Large intestine (tissue), 3 donors: Measurements from ENCODE around the gene CCDC85C. TPM values are rescaled to one million over a fixed set of nuclear protein-coding genes. Genes with fewer than 3 reads are reported as not detected.
"Not testable (repeated sequence)": the region's sequence is repeated elsewhere in the genome, so short reads cannot be mapped to it uniquely, and the experiment has no call there.

Source experiments
- DNase-seq, 2 donors: peaks; one replicate each; pipeline versions ENCODE4 v3.0.0 to v3.0.0-alpha.2; 2013
- H3K27ac ChIP-seq: one replicate; pipeline ENCODE4 v1.5.1; 2013; ENCODE audit warnings: low read length
- H3K27me3 ChIP-seq: 2 replicates; pipeline ENCODE4 v1.6.1; 2013; ENCODE audit warnings: low read length; ENCODE audit not compliant: control insufficient read depth, insufficient read depth
- H3K36me3 ChIP-seq: 2 replicates; pipeline ENCODE4 v1.6.1; 2013; ENCODE audit warnings: low read length; ENCODE audit not compliant: control insufficient read depth, insufficient read depth
- H3K4me1 ChIP-seq: one replicate; pipeline ENCODE4 v1.6.1; 2013; ENCODE audit warnings: low read length; ENCODE audit not compliant: control insufficient read depth, insufficient read depth
- H3K4me3 ChIP-seq: one replicate; pipeline ENCODE4 v1.5.1; 2013; ENCODE audit warnings: low read length
- H3K9me3 ChIP-seq: one replicate; pipeline ENCODE4 v1.6.1; 2013; ENCODE audit warnings: mild to moderate bottlenecking, low read depth, low read length, moderate library complexity; ENCODE audit not compliant: control insufficient read depth
- WGBS: methylation state at CpG from one replicate; pipeline ENCODE4 v1.1.5; 2013; ENCODE audit warnings: low lambda C conversion rate; ENCODE audit not compliant: insufficient coverage; 5-methylcytosine and 5-hydroxymethylcytosine counted together
- polyA plus RNA-seq: library from polyadenylated mRNA; unstranded; fragments of 120-200 nt; gene quantifications from one replicate; pipeline ENCODE4 v1.2.1, GENCODE V29; 2013

CCDC85C gene
- polyA plus RNA-seq, 1 donor = 28.5 TPM

GRCh38 chr14:99644723-99645544 is 40.9 kb upstream of the CCDC85C start, which contains the start of gene HHIPL1:
TSS of gene HHIPL1 (plus strand) at chr14:99645129. CDS start at chr14:99645208, 79 bp downstream.
- no CpG with 5 or more reads among the region's 91 CpGs for WGBS
- peak in 1 of 2 donors; percentile 38 for DNase-seq
- H3K4me1 ChIP-seq = peaks cover 8% of the 10 kb centered on the region
- H3K4me3 ChIP-seq = peak within 1 kb of the TSS; percentile 21
- H3K27me3 ChIP-seq = peaks cover 32% of the 10 kb centered on the region
- no peak within 1 kb of the TSS for H3K27ac ChIP-seq
- no peaks in the 10 kb centered on the region for H3K36me3 ChIP-seq
- no peaks in the 10 kb centered on the region for H3K9me3 ChIP-seq

DNA sequence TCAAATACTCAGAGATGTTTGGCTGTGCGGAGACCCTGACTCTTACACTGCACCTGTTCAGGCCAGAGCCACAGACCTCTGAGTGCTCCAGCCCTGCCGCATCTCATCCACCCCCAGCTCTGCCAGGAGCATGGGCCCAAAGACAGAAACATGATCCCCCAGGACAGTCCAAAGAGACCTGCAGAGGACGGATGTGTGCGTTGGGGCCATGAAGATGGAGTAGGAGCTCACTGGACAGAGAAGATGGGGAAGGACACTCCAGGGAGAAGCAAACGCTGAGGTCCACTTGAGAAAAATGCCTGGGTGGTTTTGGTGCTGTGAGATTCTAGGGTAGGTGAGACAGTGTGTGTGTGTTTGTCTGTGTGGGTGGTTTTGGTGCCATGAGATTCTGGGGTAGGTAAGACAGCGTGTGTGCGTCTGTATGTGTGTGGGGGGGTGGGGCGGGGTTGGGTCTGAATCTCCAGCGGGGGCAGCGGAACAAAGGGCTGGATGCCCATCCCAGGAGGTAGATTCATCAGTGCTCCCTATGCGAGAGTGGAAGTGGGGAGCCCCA is 40.1 kb upstream of the CCDC85C start:
- H3K9me3 ChIP-seq = no peaks in the 10 kb centered on the region
- H3K4me1 ChIP-seq = peaks cover 8% of the 10 kb centered on the region
- H3K27ac ChIP-seq = no peak overlapping the region
- H3K4me3 ChIP-seq = no peak overlapping the region
- peaks cover 32% of the 10 kb centered on the region for H3K27me3 ChIP-seq
- WGBS = no CpG with 5 or more reads among the region's 11 CpGs
- no peaks in the 10 kb centered on the region for H3K36me3 ChIP-seq
- DNase-seq = no peak

- Histone ChIP-seq H3K4me3 (no peak overlapping the region), H3K27me3 (peaks cover 32% of the 10 kb centered on the region), H3K9me3 (no peaks in the 10 kb centered on the region), H3K36me3 (no peaks in the 10 kb centered on the region), H3K27ac (no peak overlapping the region), H3K4me1 (peaks cover 8% of the 10 kb centered on the region)
- DNase-seq = no peak
- 57% methylated on average over 4 of the region's 6 CpGs for whole genome bisulfite sequencing
These were observed 39.3 kb upstream of the CCDC85C start for GRCh38 chr14:99643343-99643742.

- peaks cover 30% of the 10 kb centered on the region for H3K27me3 ChIP-seq
- H3K4me1 ChIP-seq, H3K9me3 ChIP-seq, H3K4me3 ChIP-seq, H3K27ac ChIP-seq, DNase-seq, H3K36me3 ChIP-seq: not testable (repeated sequence)
- WGBS = no CpG with 5 or more reads among the region's 5 CpGs
These were observed 38.8 kb upstream of the CCDC85C start for GRCh38 chr14:99642771-99643170.

DNA sequence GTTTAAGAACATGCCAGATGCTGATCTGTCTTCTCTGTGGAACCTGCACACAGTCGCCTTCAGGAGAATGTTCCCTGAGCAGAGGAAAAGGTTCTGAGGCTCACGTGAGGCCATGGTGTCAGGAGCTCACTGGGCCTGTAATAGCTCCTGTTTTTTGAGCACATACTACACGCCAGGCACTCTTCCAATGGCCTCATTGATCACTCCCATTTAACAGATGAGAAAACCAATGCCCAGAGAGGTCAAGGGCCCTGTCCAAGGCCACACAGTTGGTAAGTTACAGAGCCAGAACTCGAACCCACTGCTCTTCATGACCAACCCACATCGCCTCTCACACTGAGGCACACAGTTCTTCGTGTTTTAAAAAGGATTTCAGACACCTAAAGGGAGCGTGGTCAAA is 33.6 kb upstream of the CCDC85C start:
- WGBS = no CpG with 5 or more reads among the region's 7 CpGs
- Histone ChIP-seq H3K4me1 (no peaks in the 10 kb centered on the region), H3K4me3 (no peak overlapping the region), H3K27ac (no peak overlapping the region), H3K36me3 (no peaks in the 10 kb centered on the region), H3K9me3 (no peaks in the 10 kb centered on the region), H3K27me3 (no peaks in the 10 kb centered on the region)
- DNase-seq = no peak

DNA sequence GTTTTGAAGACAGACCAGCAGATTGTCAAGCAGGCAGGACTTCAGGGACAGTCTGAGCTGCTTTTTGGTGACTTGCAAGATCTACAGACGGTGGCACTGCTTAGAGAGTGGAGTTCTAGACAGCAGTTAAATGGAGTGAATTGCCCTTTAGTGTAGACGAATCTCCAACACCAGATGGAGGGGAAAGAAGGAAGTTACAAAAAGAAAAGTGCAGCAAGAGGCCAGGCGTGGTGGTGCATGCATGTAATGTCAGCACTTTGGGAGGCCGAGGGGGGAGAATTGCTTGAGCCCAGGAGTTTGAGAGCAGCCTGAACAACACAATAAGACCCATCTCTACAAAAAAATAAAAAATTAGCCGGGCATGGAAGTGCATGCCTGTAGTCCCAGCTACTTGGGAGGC is 32.5 kb upstream of the CCDC85C start:
- Histone ChIP-seq H3K27ac (no peak overlapping the region), H3K36me3 (no peaks in the 10 kb centered on the region), H3K4me1 (no peaks in the 10 kb centered on the region), H3K4me3 (no peak overlapping the region), H3K9me3 (no peaks in the 10 kb centered on the region), H3K27me3 (no peaks in the 10 kb centered on the region)
- DNase-seq = no peak
- no CpG with 5 or more reads among the region's 5 CpGs for WGBS

DNA sequence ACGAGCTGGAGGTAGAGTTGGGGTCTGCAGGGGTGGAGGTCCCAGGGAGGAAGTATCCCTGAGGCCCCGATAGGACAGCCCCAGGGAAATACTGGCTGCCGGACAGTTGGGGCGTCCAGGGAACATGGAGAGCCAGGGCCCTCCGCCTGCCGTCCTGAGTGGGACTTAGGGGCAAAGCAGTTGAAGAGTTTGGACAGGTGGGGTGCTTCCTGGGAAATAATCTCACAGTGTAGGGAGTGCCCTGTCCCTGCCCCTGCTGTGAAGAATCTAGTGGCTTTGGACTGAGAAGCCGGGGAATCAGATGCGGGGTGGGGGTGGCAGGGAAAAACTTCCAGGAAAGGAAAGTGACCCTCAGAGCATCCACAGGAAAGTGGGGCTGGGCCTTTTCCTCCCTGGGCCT is 31.1 kb upstream of the CCDC85C start:
- no peak for DNase-seq
- Histone ChIP-seq H3K4me3 (no peak overlapping the region), H3K9me3 (no peaks in the 10 kb centered on the region), H3K4me1 (no peaks in the 10 kb centered on the region), H3K27me3 (no peaks in the 10 kb centered on the region), H3K27ac (no peak overlapping the region), H3K36me3 (no peaks in the 10 kb centered on the region)
- no CpG with 5 or more reads among the region's 8 CpGs for WGBS

DNA sequence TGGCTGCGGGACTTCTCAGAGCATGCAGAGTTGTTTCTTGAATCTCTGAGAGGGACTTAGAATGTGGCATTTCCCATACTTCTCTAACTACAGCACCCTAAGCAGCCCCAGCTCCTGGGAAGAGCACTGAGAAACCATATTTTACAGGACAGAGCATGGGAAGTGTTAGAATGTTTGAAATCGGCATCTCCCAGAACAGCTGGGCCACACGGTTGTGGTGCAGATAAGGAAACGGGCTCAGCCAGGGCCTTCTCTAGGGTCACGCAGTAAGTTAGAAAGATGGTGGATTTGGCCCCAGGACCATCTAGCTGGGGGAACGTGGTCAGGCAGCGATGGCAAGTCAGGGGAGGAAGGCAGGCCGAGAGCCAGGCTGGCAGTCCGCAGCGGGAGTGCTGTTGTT is 30.4 kb upstream of the CCDC85C start:
- no CpG with 5 or more reads among the region's 10 CpGs for WGBS

DNA sequence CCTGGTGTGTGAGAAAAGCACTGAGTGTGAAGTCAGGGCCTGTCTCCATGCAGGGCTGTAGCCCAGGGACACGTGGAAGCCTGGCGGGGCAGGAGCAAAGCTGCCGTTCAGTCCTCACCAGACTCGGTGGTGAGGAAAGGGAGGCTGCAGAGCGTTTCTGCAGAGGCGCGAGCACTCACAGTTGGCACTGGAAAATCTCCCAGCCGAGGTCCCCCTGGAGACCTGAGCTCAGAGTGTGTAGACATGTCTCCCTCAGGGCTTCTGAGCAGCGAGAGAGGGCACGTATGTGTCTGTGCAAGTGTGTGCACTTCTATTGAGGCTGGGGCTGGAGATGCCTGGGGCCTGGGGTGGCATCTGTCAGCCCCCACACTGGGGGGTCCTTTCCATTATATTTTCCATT is 29.9 kb upstream of the CCDC85C start:
- Histone ChIP-seq H3K36me3 (no peaks in the 10 kb centered on the region), H3K4me1 (no peaks in the 10 kb centered on the region), H3K27ac (no peak overlapping the region), H3K4me3 (no peak overlapping the region), H3K27me3 (no peaks in the 10 kb centered on the region), H3K9me3 (no peaks in the 10 kb centered on the region)
- DNase-seq = no peak
- no CpG with 5 or more reads among the region's 10 CpGs for WGBS

More for the DNA sequence above, 30.4 kb upstream of the CCDC85C start:
- Histone ChIP-seq H3K27me3 (no peaks in the 10 kb centered on the region), H3K9me3 (no peaks in the 10 kb centered on the region), H3K27ac (no peak overlapping the region), H3K4me1 (no peaks in the 10 kb centered on the region), H3K36me3 (no peaks in the 10 kb centered on the region), H3K4me3 (no peak overlapping the region)
- no peak for DNase-seq

DNA sequence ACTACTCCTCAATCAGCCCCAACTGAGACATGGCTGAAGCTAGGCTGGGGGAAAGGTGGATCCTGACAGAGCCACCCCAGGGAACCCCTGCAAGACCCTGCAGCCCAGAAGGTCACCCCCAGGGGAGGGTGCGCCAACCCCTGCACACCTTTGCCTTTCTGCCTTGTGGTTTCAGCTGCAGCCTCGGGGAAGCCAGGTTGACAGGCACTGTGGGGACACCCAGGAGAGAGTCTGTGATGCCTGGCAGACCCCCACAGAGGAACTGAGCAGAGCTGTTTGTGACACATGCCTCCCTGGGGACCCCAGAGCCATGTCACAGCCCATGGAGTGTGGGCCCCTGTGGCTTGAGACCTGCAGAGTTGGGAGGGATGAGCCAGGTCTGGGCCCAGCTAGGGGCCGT is 29.1 kb upstream of the CCDC85C start:
- DNase-seq = no peak
- no peaks in the 10 kb centered on the region for H3K9me3 ChIP-seq
- no peak overlapping the region for H3K27ac ChIP-seq
- peaks cover 3% of the 10 kb centered on the region for H3K4me1 ChIP-seq
- H3K36me3 ChIP-seq = no peaks in the 10 kb centered on the region
- no CpG with 5 or more reads among the region's 3 CpGs for WGBS
- no peaks in the 10 kb centered on the region for H3K27me3 ChIP-seq
- no peak overlapping the region for H3K4me3 ChIP-seq
